ENCODE data around the gene COX7B2. TPM values are rescaled to one million over a fixed set of nuclear protein-coding genes. Genes with fewer than 3 reads are reported as not detected.

The COX7B2 gene
- total and polyA plus RNA-seq, 9 of the 15 experiments (the other 6 are each of a cell fraction or from before 2014, with no cell fraction given), result 0.33 to 3.5 (median 0.67) TPM; not detected in 3

- H3K4me3 ChIP-seq, result no peak overlapping the region
- ATAC-seq (no peak), DNase-seq (ENCODE audit: extremely low read depth in 1 of 4, low spot score in 3 of 4) (no peak), FAIRE-seq (no peak)
- no peaks in the 10 kb centered on the region for H3K27me3 ChIP-seq (ENCODE audit: control insufficient read depth in 2 of 2, insufficient read depth in 2 of 2, low read length in 2 of 2)
- H3K79me2 ChIP-seq (ENCODE audit: control insufficient read depth, insufficient read depth, low read length), result no peaks in the 10 kb centered on the region
- no TSS peak for BruUV-seq (replicated peaks)
- no peak overlapping the region for H2AFZ ChIP-seq (ENCODE audit: low read depth, low read length)
- H3K9me1 ChIP-seq (ENCODE audit: control insufficient read depth, insufficient read depth, low read length), result no peaks in the 10 kb centered on the region
- in situ Hi-C loops (cut with MboI) (no loop called here), intact Hi-C loops (cut with micrococcal nuclease) (no loop called here)
- H4K20me1 ChIP-seq (replicated peaks; ENCODE audit: control insufficient read depth, insufficient read depth, low read length), result no peaks in the 10 kb centered on the region
- no peaks in the 10 kb centered on the region for H3K36me3 ChIP-seq (ENCODE audit: control insufficient read depth, insufficient read depth, low read length)
- H3K4me2 ChIP-seq (ENCODE audit: insufficient read depth, low read length), result no peak overlapping the region
- TF ChIP-seq ETV1 (tag; conservative IDR thresholded peaks at IDR 0.05; ENCODE audit: low read depth), result no peak
- TF ChIP-seq CBX5 (IDR thresholded peaks at IDR 0.05; ENCODE audit: borderline replicate concordance, low read depth), result no peak
- no peak for TF ChIP-seq NBN (IDR thresholded peaks at IDR 0.05; ENCODE audit: low read depth)
- no peak for TF ChIP-seq ARHGAP35 (IDR thresholded peaks at IDR 0.05; ENCODE audit: partially characterized antibody)
- no peak for TF ChIP-seq BACH1 (tag; IDR thresholded peaks at IDR 0.05)
- TF ChIP-seq TCF7 (IDR thresholded peaks at IDR 0.05; ENCODE audit: borderline replicate concordance), result no peak
- no peak overlapping the region for H3K27ac ChIP-seq (ENCODE audit: extremely low read depth, low read depth, low read length)
- no peaks in the 10 kb centered on the region for H3K4me1 ChIP-seq (replicated peaks in 1 of 2; ENCODE audit: control insufficient read depth in 2 of 2, insufficient read depth in 2 of 2, low read length in 2 of 2)
- H3K9me3 ChIP-seq (replicated peaks; ENCODE audit: control insufficient read depth, insufficient read depth, low read depth, low read length), result no peaks in the 10 kb centered on the region
- WGBS (ENCODE audit: insufficient coverage, low coverage, missing lambda C conversion rate), result 8% methylated on average over 1 of the region's 1 CpG
- H3K9ac ChIP-seq (ENCODE audit: insufficient read depth in 1 of 2, low read depth in 2 of 2, low read length in 2 of 2), result no peak overlapping the region
- ChIA-PET CTCF (ENCODE audit: low intra/inter-chr PET ratio) (no interaction called here), POLR2A (no interaction called here)
Observed at GRCh38 chr4:46937493-46937892, 28.4 kb upstream of the COX7B2 start.

GRCh38 chr4:46934726-46935125 lies 25.7 kb upstream of the COX7B2 start:
- CTCF ChIA-PET (ENCODE audit: low intra/inter-chr PET ratio), result no interaction called here
- in situ Hi-C loops (cut with MboI), result no loop called here

More at GRCh38 chr4:46934726-46935125, 25.7 kb upstream of the COX7B2 start:
- no TSS peak for BruUV-seq (replicated peaks)
- Histone ChIP-seq H3K4me1 (replicated peaks in 1 of 2; ENCODE audit: control insufficient read depth in 2 of 2, insufficient read depth in 2 of 2, low read length in 2 of 2) (no peaks in the 10 kb centered on the region), H3K27ac (ENCODE audit: extremely low read depth, low read depth, low read length) (no peak overlapping the region), H3K79me2 (ENCODE audit: control insufficient read depth, insufficient read depth, low read length) (no peaks in the 10 kb centered on the region), H3K9me1 (ENCODE audit: control insufficient read depth, insufficient read depth, low read length) (no peaks in the 10 kb centered on the region), H2AFZ (ENCODE audit: low read depth, low read length) (no peak overlapping the region), H3K36me3 (ENCODE audit: control insufficient read depth, insufficient read depth, low read length) (no peaks in the 10 kb centered on the region), H3K4me3 (no peak overlapping the region), H3K27me3 (ENCODE audit: control insufficient read depth in 2 of 2, insufficient read depth in 2 of 2, low read length in 2 of 2) (no peaks in the 10 kb centered on the region), H3K4me2 (ENCODE audit: insufficient read depth, low read length) (no peak overlapping the region), H4K20me1 (replicated peaks; ENCODE audit: control insufficient read depth, insufficient read depth, low read length) (no peaks in the 10 kb centered on the region), H3K9me3 (replicated peaks; ENCODE audit: control insufficient read depth, insufficient read depth, low read depth, low read length) (no peaks in the 10 kb centered on the region), H3K9ac (ENCODE audit: insufficient read depth in 1 of 2, low read depth in 2 of 2, low read length in 2 of 2) (no peak overlapping the region)
- WGBS (ENCODE audit: insufficient coverage, low coverage, missing lambda C conversion rate), result 0% methylated on average over 2 of the region's 2 CpGs
- TF ChIP-seq ZBED1 (IDR thresholded peaks at IDR 0.05) (no peak), DEAF1 (CRISPR knock-in tag; IDR thresholded peaks at IDR 0.05) (no peak), PREB (CRISPR knock-in tag; IDR thresholded peaks at IDR 0.05) (no peak), ZNF239 (CRISPR knock-in tag; IDR thresholded peaks at IDR 0.05) (no peak), POLR2AphosphoS2 (IDR thresholded peaks at IDR 0.05; ENCODE audit: low read length) (no peak), ZNF146 (CRISPR knock-in tag; IDR thresholded peaks at IDR 0.05; ENCODE audit: unreplicated experiment) (no peak), NR0B1 (IDR thresholded peaks at IDR 0.05; ENCODE audit: partially characterized antibody) (no peak), ZBTB7A (IDR thresholded peaks at IDR 0.05; ENCODE audit: borderline replicate concordance, control insufficient read depth, low read depth, low read length) (no peak), NCOA4 (IDR thresholded peaks at IDR 0.05; ENCODE audit: partially characterized antibody) (no peak)
- intact Hi-C loops (cut with micrococcal nuclease), result no loop called here
- no peak for ATAC-seq
- no peak for FAIRE-seq
- POLR2A ChIA-PET, result no interaction called here
- no peak for DNase-seq (ENCODE audit: extremely low read depth in 1 of 4, low spot score in 3 of 4)
